Upper lobe of right lung (tissue), 1 donor: ENCODE results near the gene IQSEC1. TPM values are rescaled to one million over a fixed set of nuclear protein-coding genes. Genes with fewer than 3 reads are reported as not detected.

ENCODE experiments used
- ATAC-seq: fragments of 200-7000 bp; cut with Tn5 transposase; one replicate; pipeline ENCODE4 v1.9.1; 2020; ENCODE audit warnings: mild to moderate bottlenecking, moderate library complexity
- DNase-seq: peaks from one replicate; pipeline ENCODE4 v3.0.0-alpha.2; 2020
- H3K27ac ChIP-seq: fragments of 200-600 bp; one replicate; pipeline ENCODE4 v1.8.0; 2022
- H3K27me3 ChIP-seq: fragments of 200-600 bp; one replicate; pipeline ENCODE4 v1.8.0; 2022; ENCODE audit warnings: mild to moderate bottlenecking
- H3K36me3 ChIP-seq: fragments of 200-600 bp; one replicate; pipeline ENCODE4 v1.8.0; 2022
- H3K4me1 ChIP-seq: fragments of 200-600 bp; one replicate; pipeline ENCODE4 v1.8.0; 2022
- H3K4me3 ChIP-seq: fragments of 200-600 bp; one replicate; pipeline ENCODE4 v1.8.0; 2022; ENCODE audit warnings: mild to moderate bottlenecking
- H3K9me3 ChIP-seq: fragments of 200-600 bp; one replicate; pipeline ENCODE4 v1.8.0; 2022
- CTCF ChIP-seq: fragments of 200-600 bp; IDR thresholded peaks from one replicate; pipeline ENCODE4 v1.8.0; 2022; ENCODE audit warnings: antibody characterized with exemption
- intact Hi-C: fragments of 100-400 bp; cut with DNase I; formaldehyde crosslinking; loops from one replicate; pipeline ENCODE4 v1.11.0; 2022
- total RNA-seq: library from RNA; stranded (reverse); fragmentation: NEBNext Ultra II Directional; extraction: Animal tissue kit (Norgen Biotek cat#: 25700); gene quantifications from one replicate; pipeline ENCODE4 v1.2.1, GENCODE V29; 2021
- donor health status: DM: no; HTN: yes; CAD: no; lungs with severe emphysema.

The IQSEC1 gene
- total RNA-seq, 1 donor from 2014 or later = 61.6 TPM

GRCh38 chr3:12898965-12899755, 174.1 kb downstream of the IQSEC1 start:
- Histone ChIP-seq H3K27ac (no peak overlapping the region), H3K27me3 (no peaks in the 10 kb centered on the region), H3K9me3 (no peaks in the 10 kb centered on the region), H3K36me3 (peaks cover 38% of the 10 kb centered on the region), H3K4me3 (no peak overlapping the region), H3K4me1 (peaks cover 3% of the 10 kb centered on the region)
- no peak for ATAC-seq
- DNase-seq = no peak
- TF ChIP-seq CTCF = no peak
- intact Hi-C loops = no loop called here

- intact Hi-C loops = no loop called here
- H3K27ac ChIP-seq = no peak overlapping the region
- H3K36me3 ChIP-seq = peaks cover 38% of the 10 kb centered on the region
- no peak overlapping the region for H3K4me3 ChIP-seq
- DNase-seq = no peak
- ATAC-seq = no peak
- H3K4me1 ChIP-seq = peaks cover 3% of the 10 kb centered on the region
- H3K27me3 ChIP-seq = no peaks in the 10 kb centered on the region
- no peaks in the 10 kb centered on the region for H3K9me3 ChIP-seq
- no peak for TF ChIP-seq CTCF
Measured at GRCh38 chr3:12898290-12898964, 174.8 kb downstream of the IQSEC1 start.

- Histone ChIP-seq H3K4me1 (peaks cover 3% of the 10 kb centered on the region), H3K4me3 (no peak overlapping the region), H3K36me3 (peaks cover 38% of the 10 kb centered on the region), H3K9me3 (no peaks in the 10 kb centered on the region), H3K27me3 (no peaks in the 10 kb centered on the region), H3K27ac (no peak overlapping the region)
- no peak for TF ChIP-seq CTCF
- intact Hi-C loops = no loop called here
- DNase-seq (no peak), ATAC-seq (no peak)
Measured at GRCh38 chr3:12897381-12898289, 175.6 kb downstream of the IQSEC1 start.

GRCh38 chr3:12896063-12896985, 176.9 kb downstream of the IQSEC1 start:
- Histone ChIP-seq H3K36me3 (peaks cover 33% of the 10 kb centered on the region), H3K27me3 (no peaks in the 10 kb centered on the region), H3K4me3 (no peak overlapping the region), H3K4me1 (peaks cover 3% of the 10 kb centered on the region), H3K9me3 (no peaks in the 10 kb centered on the region), H3K27ac (no peak overlapping the region)
- intact Hi-C loops = no loop called here
- ATAC-seq (peak; percentile 49), DNase-seq (no peak)
- no peak for TF ChIP-seq CTCF
